Colon (tissue), 2 donors: ENCODE measurements around the gene FDX1.

Experiments
- FAIRE-seq: peaks from 2 replicates; lab custom pipeline; 2012; peaks lifted over from hg19 to GRCh38; lab: Jason Lieb, UNC
- donor health status: control.
- donor health status: control.

Gene FDX1

DNA sequence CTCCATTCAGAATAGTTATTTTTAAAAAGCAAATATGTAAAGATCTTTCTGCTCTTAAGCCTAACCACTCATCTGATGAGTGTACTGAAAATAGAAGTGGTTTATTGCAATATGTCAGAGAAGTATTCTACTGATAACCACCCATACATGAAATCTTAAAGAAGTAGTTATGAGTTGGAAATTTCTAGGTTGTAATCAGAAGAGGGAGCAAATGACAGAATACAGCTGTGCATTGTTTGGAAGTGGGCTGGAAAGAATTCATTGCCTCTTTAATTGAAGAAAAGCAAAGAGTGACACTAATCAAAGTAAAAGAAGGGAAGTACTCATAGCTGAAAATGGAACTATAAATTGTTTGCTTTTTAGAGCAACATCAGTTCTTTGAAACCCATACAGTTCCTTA, 39.4 kb downstream of the FDX1 start:
- no peak for FAIRE-seq

GRCh38 chr11:110470716-110471115, 41.0 kb downstream of the FDX1 start:
- FAIRE-seq, result no peak

- FAIRE-seq, result no peak
Measured at GRCh38 chr11:110471371-110471770, 41.6 kb downstream of the FDX1 start.

GRCh38 chr11:110472858-110473257, 43.1 kb downstream of the FDX1 start:
- no peak for FAIRE-seq

- no peak for FAIRE-seq
Measured at GRCh38 chr11:110473706-110474105, 44.0 kb downstream of the FDX1 start.

- FAIRE-seq, result no peak
Measured at GRCh38 chr11:110474578-110474977, 44.8 kb downstream of the FDX1 start.

GRCh38 chr11:110475671-110476070, 45.9 kb downstream of the FDX1 start:
- FAIRE-seq, result no peak

- no peak for FAIRE-seq
Measured at GRCh38 chr11:110478410-110478809, 48.7 kb downstream of the FDX1 start.

GRCh38 chr11:110479108-110480101, 49.7 kb downstream of the FDX1 start:
- FAIRE-seq, result no peak

- no peak for FAIRE-seq
Measured at GRCh38 chr11:110481523-110481922, 51.8 kb downstream of the FDX1 start.

- FAIRE-seq, result no peak
Measured at GRCh38 chr11:110486156-110486555, 56.4 kb downstream of the FDX1 start.

GRCh38 chr11:110488446-110488845, 58.7 kb downstream of the FDX1 start:
- FAIRE-seq, result no peak

DNA sequence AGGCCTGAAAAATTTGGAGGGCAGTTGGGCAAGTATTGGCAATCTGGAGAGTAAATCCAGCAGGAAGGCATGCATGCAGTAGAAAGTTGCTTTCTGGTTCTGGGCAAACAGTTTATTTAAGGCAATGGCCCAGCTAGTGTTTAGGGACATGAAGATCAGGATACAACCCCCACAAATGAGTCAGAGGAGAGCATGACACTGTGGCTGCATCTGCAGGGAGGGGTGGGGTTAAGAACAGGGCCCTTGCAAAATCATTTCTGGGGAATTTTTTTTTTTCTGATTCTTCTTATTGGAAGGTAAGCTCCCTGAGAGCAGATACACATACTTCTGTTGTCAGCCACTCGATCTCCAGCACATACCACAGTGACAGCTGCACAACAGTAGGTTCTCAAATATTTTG, 61.1 kb downstream of the FDX1 start:
- no peak for FAIRE-seq

DNA sequence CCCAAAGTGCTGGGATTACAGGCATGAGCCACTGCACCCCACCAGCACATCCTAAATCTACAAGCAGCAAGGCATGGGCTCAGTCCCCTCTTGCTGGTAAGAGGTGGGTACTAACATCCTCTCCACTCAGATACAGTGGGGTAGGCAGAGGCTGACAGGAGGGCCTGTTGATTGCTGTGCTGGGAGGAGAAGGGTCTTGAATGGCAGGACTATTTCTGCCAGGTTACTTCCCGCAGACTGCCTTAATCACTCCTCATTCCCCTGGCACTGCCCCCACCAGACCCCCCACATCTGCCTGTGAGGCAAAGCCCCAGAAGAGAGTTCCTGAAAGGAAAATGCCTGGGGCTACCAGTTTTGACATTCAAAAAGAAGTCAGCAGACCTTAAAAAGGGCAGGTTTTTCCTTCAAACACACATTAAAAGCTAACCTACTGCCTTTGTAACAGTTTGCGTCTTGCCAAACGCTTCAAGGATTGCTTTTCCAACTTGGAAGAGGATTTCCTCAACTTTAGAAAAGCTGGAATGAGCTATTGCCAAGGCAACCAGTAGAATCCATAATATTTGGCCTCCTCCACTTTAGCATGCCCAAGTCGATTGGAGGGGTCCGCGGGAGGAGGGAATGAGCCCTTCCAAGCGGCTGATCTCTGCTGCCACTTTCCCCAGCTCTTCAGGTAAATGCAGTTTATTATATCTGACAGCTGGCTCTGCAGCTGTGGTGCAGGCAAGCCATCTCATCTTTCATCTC, 62.0 kb downstream of the FDX1 start:
- no peak for FAIRE-seq

- no peak for FAIRE-seq
Measured at GRCh38 chr11:110492321-110492685, 62.6 kb downstream of the FDX1 start.

- no peak for FAIRE-seq
Measured at GRCh38 chr11:110493346-110493745, 63.6 kb downstream of the FDX1 start.

DNA sequence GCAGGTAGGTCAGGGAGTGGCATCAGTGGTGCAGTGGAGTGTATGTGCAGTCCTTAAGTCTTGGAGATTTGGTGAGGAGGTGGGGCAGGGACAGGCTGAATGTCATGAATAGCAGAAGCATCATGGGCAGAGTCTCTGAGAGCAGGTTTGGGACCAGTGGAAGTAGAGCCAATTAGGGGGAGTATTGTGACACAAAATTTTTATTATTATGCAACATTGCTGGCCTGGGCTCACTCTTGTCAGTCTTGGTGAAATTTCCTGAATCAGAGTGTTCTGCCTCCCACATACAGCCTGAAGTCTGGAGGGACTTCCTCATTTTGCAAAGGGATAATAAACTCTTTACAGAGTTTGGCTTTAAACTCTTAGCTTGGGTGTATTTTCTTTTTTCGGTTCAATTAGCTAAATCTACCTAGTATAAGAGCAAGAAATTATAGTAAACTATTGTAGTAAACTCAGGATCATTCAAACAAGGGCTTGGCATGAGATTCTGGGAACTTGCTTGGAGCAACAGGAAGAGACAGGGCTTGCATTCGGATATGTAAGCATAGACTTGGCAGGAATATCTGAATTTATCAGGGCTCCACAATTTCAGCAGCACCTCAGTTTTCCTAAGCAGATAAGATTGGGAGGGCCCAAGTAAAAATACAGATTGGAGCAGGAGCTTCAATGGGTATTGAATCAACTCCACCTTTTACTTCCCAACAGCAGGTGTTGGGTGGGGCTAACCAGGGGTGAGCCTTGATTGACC, 67.7 kb downstream of the FDX1 start:
- no peak for FAIRE-seq

DNA sequence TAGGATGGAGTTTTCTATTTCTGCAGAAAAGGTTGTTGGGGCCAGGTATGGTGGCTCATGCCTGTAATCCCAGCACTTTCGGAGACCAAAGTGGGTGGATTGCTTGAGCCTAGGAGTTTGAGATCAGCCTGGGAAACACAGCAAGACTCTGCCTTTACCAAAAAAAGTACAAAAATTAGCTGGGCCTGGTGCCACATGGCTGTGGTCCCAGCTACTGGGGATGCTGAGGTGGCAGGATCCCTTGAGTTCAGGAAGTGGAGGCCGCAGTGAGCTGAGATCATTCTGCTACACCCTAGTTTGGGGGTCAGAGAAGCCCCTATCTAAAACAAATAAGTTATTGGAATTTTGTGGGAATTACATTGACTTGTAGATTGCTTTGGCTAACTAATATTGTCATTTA, 71.7 kb downstream of the FDX1 start:
- no peak for FAIRE-seq

- no peak for FAIRE-seq
Measured at GRCh38 chr11:110505528-110506284, 76.0 kb downstream of the FDX1 start.

- FAIRE-seq, result no peak
Measured at GRCh38 chr11:110507328-110507727, 77.6 kb downstream of the FDX1 start.

DNA sequence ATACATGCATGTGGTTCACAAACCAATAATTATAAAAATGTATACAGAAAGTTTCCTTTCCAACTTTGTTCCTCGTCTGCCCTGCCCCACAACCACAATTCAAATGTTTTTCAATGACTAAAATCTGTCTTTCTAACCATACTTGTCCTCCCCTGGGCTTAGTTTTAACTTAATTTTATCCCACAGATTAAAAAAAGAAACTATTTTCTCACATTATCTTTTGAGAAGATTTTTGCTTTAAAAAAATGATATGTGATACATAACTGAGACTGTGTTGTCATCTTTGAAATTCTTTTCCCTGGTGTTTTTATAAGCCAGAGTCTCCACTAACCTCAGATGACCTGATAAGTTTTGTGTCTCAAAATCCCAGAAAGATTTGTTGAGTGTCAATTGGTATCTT, 79.0 kb downstream of the FDX1 start:
- no peak for FAIRE-seq

DNA sequence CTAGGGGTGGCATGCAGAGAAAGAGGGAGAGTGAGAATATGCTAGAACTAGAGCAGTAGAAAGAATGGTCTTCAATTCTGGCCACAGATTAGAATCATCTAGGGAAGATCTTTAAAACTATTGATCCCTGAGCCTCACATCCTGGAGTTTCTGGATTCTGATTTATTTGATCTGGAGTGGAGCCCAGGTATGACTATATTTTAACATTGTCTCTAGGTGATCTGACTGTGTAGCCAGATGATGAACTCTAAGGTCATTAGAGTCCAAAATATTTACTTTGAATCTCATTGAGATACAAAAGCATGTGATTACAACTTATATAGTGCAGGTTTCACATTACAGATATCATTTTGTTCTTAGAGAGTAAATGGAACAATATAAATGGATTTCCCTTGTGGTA, 79.7 kb downstream of the FDX1 start:
- no peak for FAIRE-seq
